Uterus (tissue), 2 donors: ENCODE measurements around the gene CAMK2D.

Source experiments
- POLR2A ChIP-seq, 2 donors: fragments of 450-650 bp; IDR thresholded peaks; one replicate each; pipeline ENCODE4 v1.6.1; 2016; ENCODE audit warnings: antibody characterized with exemption in 2 of 2, mild to moderate bottlenecking in 1 of 2, moderate library complexity in 1 of 2
- TF ChIP-seq, protein P1 (sequence below), 4 experiments: fragments of 200-600 bp in 2 of 4; fragments of 450-650 bp in 2 of 4; sonication (generic) in 2 of 4; IDR thresholded peaks; one replicate each; pipeline ENCODE4 v1.5.1; 2016 to 2019; ENCODE audit warnings: antibody characterized with exemption in 4 of 4, mild to moderate bottlenecking in 2 of 4, moderate library complexity in 1 of 4

DNA sequence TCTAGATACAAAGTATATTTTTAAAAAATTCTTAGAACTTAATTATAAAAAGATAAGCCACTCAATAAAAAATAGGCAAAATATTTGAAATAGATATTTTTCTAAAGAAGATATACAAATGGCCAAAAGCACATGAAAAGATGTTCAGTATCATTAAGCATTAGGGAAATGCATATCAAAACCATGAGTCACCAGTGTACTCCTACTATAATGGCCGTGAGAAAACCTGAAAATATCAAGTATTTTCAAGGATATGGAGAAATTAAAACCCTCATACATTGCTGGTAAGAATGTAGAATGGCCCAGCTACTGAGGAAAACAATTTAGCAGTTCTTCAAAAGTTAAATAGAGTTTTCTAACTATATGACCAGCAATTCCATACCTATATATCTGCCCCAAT lies 337.9 kb downstream of the CAMK2D start:
- TF ChIP-seq, protein P1, sequence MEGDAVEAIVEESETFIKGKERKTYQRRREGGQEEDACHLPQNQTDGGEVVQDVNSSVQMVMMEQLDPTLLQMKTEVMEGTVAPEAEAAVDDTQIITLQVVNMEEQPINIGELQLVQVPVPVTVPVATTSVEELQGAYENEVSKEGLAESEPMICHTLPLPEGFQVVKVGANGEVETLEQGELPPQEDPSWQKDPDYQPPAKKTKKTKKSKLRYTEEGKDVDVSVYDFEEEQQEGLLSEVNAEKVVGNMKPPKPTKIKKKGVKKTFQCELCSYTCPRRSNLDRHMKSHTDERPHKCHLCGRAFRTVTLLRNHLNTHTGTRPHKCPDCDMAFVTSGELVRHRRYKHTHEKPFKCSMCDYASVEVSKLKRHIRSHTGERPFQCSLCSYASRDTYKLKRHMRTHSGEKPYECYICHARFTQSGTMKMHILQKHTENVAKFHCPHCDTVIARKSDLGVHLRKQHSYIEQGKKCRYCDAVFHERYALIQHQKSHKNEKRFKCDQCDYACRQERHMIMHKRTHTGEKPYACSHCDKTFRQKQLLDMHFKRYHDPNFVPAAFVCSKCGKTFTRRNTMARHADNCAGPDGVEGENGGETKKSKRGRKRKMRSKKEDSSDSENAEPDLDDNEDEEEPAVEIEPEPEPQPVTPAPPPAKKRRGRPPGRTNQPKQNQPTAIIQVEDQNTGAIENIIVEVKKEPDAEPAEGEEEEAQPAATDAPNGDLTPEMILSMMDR (IDR thresholded peaks at IDR 0.05), result no peak
- no peak for TF ChIP-seq POLR2A (IDR thresholded peaks at IDR 0.05)
